RWPE2 (cell line): ENCODE results near the gene PFDN4.
A peak's percentile ranks its signal among the peaks of the same experiment; 100 is the strongest.

ENCODE experiments used
- ATAC-seq: fragments of 200-7000 bp; cut with Tn5 transposase; 3 replicates; pipeline ENCODE4 v1.9.1; 2021; ENCODE audit warnings: low read depth
- DNase-seq: peaks from one replicate; pipeline ENCODE4 v3.0.0-alpha.2; 2020; ENCODE audit warnings: low spot score
- H3K27ac ChIP-seq: fragments of 450-650 bp; 2 replicates; pipeline ENCODE4 v1.5.1; 2017; ENCODE audit warnings: mild to moderate bottlenecking; ENCODE audit not compliant: poor library complexity, severe bottlenecking
- H3K27me3 ChIP-seq: fragments of 250-450 bp; sonication (Bioruptor Pico); 2 replicates; pipeline ENCODE4 v1.5.1; 2021; ENCODE audit warnings: mild to moderate bottlenecking, moderate library complexity; ENCODE audit not compliant: insufficient read depth, poor library complexity, severe bottlenecking
- H3K36me3 ChIP-seq: fragments of 250-450 bp; sonication (Bioruptor Pico); 2 replicates; pipeline ENCODE4 v1.5.1; 2020; ENCODE audit warnings: low read depth, mild to moderate bottlenecking, moderate library complexity
- H3K4me1 ChIP-seq: fragments of 250-450 bp; sonication (Bioruptor Pico); 2 replicates; pipeline ENCODE4 v1.5.1; 2021; ENCODE audit warnings: mild to moderate bottlenecking, moderate library complexity; ENCODE audit not compliant: insufficient read depth, poor library complexity, severe bottlenecking
- H3K4me3 ChIP-seq: fragments of 250-450 bp; sonication (Bioruptor Pico); 2 replicates; pipeline ENCODE4 v1.5.1; 2021; ENCODE audit warnings: mild to moderate bottlenecking, moderate library complexity; ENCODE audit not compliant: severe bottlenecking
- H3K9me3 ChIP-seq: fragments of 250-450 bp; sonication (Bioruptor Pico); 2 replicates; pipeline ENCODE4 v1.5.1; 2021; ENCODE audit warnings: mild to moderate bottlenecking, moderate library complexity; ENCODE audit not compliant: severe bottlenecking
- TF ChIP-seq, protein P1 (sequence below): fragments of 450-650 bp; IDR thresholded peaks from one replicate; pipeline ENCODE4 v1.5.1; 2017; ENCODE audit warnings: mild to moderate bottlenecking, moderate library complexity; ENCODE audit not compliant: poor library complexity, severe bottlenecking

The PFDN4 gene

DNA sequence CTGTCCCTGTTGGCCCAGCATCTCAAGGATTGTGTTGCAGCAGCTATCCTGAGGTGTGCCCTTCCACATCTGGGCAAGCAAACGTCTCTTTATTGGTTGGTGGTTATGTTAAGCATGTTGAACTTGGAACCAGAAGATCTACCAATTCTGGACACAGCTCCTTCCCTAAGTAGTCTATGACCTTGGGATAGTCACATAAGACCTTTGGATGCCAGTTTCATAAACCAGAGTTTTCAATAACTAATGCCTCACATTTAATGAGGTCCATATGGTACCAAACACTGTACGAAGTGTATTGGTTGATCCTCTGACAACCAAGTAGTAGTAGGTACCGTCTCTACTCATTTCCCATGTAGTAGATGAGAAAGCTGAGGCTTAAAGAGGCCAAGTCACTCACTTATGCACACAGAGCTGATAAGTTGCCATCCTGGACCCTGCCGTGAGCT lies 37.8 kb upstream of the PFDN4 start:
- Histone ChIP-seq H3K9me3 (no peaks in the 10 kb centered on the region), H3K27ac (peak overlapping the region; percentile 46), H3K4me3 (no peak overlapping the region), H3K27me3 (peaks cover 17% of the 10 kb centered on the region), H3K36me3 (no peaks in the 10 kb centered on the region), H3K4me1 (peaks cover 41% of the 10 kb centered on the region)
- no peak for ATAC-seq
- TF ChIP-seq, protein P1, sequence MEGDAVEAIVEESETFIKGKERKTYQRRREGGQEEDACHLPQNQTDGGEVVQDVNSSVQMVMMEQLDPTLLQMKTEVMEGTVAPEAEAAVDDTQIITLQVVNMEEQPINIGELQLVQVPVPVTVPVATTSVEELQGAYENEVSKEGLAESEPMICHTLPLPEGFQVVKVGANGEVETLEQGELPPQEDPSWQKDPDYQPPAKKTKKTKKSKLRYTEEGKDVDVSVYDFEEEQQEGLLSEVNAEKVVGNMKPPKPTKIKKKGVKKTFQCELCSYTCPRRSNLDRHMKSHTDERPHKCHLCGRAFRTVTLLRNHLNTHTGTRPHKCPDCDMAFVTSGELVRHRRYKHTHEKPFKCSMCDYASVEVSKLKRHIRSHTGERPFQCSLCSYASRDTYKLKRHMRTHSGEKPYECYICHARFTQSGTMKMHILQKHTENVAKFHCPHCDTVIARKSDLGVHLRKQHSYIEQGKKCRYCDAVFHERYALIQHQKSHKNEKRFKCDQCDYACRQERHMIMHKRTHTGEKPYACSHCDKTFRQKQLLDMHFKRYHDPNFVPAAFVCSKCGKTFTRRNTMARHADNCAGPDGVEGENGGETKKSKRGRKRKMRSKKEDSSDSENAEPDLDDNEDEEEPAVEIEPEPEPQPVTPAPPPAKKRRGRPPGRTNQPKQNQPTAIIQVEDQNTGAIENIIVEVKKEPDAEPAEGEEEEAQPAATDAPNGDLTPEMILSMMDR: no peak
- no peak for DNase-seq

DNA sequence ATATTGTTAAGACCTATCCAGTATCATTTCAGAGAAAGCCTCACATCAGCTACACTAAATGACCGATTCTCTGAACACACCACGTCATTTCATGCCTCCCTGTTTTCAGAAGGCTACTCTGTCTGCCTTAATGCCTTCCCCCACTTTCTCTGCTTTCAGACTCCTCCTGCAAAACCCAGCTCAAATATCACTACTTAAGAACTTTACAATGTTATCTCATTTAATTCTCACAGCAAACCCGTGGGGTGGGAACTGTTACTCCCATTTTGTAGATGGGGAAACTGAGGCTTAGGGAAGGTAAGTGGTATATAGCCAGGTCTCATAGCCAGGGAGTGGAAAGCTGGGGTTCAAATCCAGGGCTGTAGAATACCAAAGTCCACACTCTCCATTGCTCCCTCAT lies 36.9 kb upstream of the PFDN4 start:
- Histone ChIP-seq H3K4me1 (peaks cover 44% of the 10 kb centered on the region), H3K27me3 (peaks cover 17% of the 10 kb centered on the region), H3K27ac (no peak overlapping the region), H3K36me3 (no peaks in the 10 kb centered on the region), H3K4me3 (no peak overlapping the region), H3K9me3 (no peaks in the 10 kb centered on the region)
- TF ChIP-seq, protein P1: no peak
- no peak for DNase-seq
- no peak for ATAC-seq

DNA sequence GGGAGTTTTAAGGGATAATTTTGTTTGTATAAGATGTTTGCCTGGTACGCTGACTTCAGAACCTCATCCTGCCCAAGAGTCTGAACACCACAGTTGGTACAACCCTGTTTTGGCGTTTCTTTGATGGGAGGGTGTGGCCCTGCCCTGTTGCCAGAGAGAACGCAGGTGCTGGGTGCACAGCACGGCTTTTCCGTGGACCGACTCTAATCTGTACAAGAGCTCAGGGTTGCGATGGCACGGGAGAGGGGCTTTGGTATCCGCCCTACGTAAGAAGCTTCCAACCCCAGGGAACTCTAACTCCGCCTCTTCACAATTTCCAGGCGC lies 35.4 kb upstream of the PFDN4 start:
- H3K27me3 ChIP-seq: peaks cover 17% of the 10 kb centered on the region
- H3K4me3 ChIP-seq: no peak overlapping the region
- H3K36me3 ChIP-seq: no peaks in the 10 kb centered on the region
- DNase-seq (no peak), ATAC-seq (no peak)
- peaks cover 53% of the 10 kb centered on the region for H3K4me1 ChIP-seq
- TF ChIP-seq, protein P1: no peak
- H3K27ac ChIP-seq: no peak overlapping the region
- no peaks in the 10 kb centered on the region for H3K9me3 ChIP-seq

DNA sequence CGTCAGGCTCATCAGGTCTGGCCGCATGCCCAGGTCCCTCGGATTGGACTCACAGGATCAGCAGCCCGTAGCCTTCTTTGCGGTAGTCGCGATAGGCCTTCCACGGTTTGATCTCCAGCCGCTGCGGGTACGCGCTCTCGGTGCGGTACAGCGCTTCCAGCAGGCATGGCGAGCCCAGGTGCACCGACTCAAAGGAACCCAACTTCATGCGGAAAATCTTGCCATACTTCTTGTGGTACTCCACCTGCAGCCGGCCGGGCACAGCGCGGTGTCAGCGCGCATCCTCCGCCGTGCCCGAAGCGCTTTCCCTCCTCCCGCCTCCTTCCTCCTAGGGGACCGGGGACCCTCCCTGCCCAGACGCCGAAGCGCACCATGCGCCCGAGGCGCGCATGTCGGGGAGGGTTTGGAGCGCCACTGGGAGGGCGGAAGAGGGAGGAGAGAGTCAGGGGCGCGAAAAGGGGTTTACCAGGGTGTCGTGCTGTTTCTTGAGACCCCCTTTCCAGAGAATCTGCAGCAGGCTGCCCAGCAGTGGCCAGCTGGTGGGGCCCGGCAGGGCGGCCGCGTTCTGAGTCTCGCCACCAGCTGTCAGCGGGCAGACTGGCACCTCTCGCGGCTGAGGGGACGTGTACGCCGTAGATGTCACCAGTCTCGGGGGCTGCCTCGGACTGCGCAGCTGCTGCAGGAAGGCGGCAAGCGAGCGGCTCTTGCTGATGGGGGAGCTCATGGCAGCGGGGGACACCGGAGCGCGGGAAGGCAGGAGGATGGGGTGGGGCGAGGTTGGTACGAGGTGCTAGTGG lies 34.8 kb upstream of the PFDN4 start:
- DNase-seq (peak; percentile 85), ATAC-seq (peak; percentile 1; the same call in 2 of the 3 replicates)
- Histone ChIP-seq H3K9me3 (no peaks in the 10 kb centered on the region), H3K4me3 (peak overlapping the region; percentile 3), H3K27me3 (peaks cover 17% of the 10 kb centered on the region), H3K27ac (no peak overlapping the region), H3K36me3 (no peaks in the 10 kb centered on the region), H3K4me1 (peaks cover 48% of the 10 kb centered on the region)
- TF ChIP-seq, protein P1: no peak

DNA sequence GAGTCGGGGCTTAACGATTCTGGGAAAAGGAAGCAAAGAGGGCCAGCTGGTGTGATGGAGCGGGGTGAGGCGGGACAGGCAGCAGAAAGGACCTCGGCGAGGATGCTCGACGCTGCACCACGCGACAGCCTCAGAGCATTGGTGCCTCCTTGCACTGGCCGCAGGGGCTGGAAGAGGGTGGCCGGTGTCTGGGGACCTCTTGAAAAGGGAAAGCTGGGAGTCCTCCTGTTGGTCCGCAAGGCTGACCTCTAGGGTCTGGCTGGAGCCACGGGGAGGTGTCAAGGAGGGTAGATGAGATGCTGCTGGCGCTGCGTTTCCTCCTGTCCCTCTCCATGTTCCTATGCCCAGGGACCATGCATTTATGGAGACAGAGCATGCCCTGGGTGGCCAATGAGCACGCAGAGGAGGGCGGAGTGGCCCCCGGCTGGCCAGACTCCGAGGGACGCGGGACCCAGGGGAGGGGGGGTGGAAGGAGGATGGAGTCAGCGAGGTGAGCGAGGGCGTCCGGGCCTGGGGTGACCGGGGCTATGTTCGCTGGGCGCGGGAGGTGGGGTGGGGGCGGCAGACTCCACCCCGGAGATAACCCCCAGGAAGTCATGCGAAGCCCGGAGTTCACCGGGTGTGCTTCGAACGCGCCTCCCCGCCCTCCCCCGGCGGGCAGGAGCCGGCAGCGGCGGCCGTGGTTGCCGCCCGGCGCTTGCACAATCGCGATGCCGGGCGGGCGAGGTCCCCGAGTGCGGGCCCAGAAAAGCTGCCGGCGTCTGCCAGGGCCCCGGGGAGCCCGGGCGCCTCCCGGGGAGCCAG lies 34.0 kb upstream of the PFDN4 start, which contains the start of gene CYP24A1:
Gene CYP24A1, minus strand, starts transcription at position 334 of the 804 bp plus-strand sequence. CDS start 407 bp downstream, outside the sequence.
- H3K36me3 ChIP-seq: no peaks in the 10 kb centered on the region
- TF ChIP-seq, protein P1: no peak
- H3K4me3 ChIP-seq: peak within 1 kb of the TSS; percentile 5
- ATAC-seq (peak; percentile 22), DNase-seq (no peak)
- H3K27ac ChIP-seq: peak within 1 kb of the TSS; percentile 70
- peaks cover 44% of the 10 kb centered on the region for H3K4me1 ChIP-seq
- H3K27me3 ChIP-seq: peaks cover 17% of the 10 kb centered on the region
- no peaks in the 10 kb centered on the region for H3K9me3 ChIP-seq
